ENCODE data around the gene GRIN2C.

The GRIN2C gene

GRCh38 chr17:74892974-74893911 lies 33.6 kb upstream of the GRIN2C start, which contains the start of gene FADS6:
Gene FADS6, minus strand, starts transcription at chr17:74893633. Its CDS starts 38 bp downstream, at chr17:74893595.
- no peak within 1 kb of the TSS for H3K9ac ChIP-seq (ENCODE audit: low read length)

GRCh38 chr17:74892013-74892841 lies 32.5 kb upstream of the GRIN2C start:
- Histone ChIP-seq H3K27me3 (ENCODE audit: control insufficient read depth, insufficient read depth, low read length) (peaks cover 67% of the 10 kb centered on the region), H3K4me1 (ENCODE audit: control insufficient read depth, insufficient read depth, low read length) (peaks cover 5% of the 10 kb centered on the region), H3K4me3 (ENCODE audit: low read length) (no peak overlapping the region), H3K9ac (ENCODE audit: low read length) (no peak overlapping the region), H3K9me3 (ENCODE audit: control insufficient read depth, low read length) (no peaks in the 10 kb centered on the region), H3K36me3 (ENCODE audit: control insufficient read depth, insufficient read depth, low read length) (no peaks in the 10 kb centered on the region)

More at GRCh38 chr17:74892974-74893911, 33.6 kb upstream of the GRIN2C start, which contains the start of gene FADS6:
- Histone ChIP-seq H3K27me3 (ENCODE audit: control insufficient read depth, insufficient read depth, low read length) (peaks cover 69% of the 10 kb centered on the region), H3K36me3 (ENCODE audit: control insufficient read depth, insufficient read depth, low read length) (no peaks in the 10 kb centered on the region), H3K4me3 (ENCODE audit: low read length) (no peak within 1 kb of the TSS), H3K4me1 (ENCODE audit: control insufficient read depth, insufficient read depth, low read length) (peaks cover 5% of the 10 kb centered on the region), H3K9me3 (ENCODE audit: control insufficient read depth, low read length) (no peaks in the 10 kb centered on the region)

- peaks cover 56% of the 10 kb centered on the region for H3K27me3 ChIP-seq (ENCODE audit: control insufficient read depth, insufficient read depth, low read length)
- H3K4me1 ChIP-seq (ENCODE audit: control insufficient read depth, insufficient read depth, low read length): peaks cover 5% of the 10 kb centered on the region
- no peak overlapping the region for H3K4me3 ChIP-seq (ENCODE audit: low read length)
- no peaks in the 10 kb centered on the region for H3K36me3 ChIP-seq (ENCODE audit: control insufficient read depth, insufficient read depth, low read length)
- H3K9me3 ChIP-seq (ENCODE audit: control insufficient read depth, low read length): no peaks in the 10 kb centered on the region
- H3K9ac ChIP-seq (ENCODE audit: low read length): no peak overlapping the region
These were observed 30.9 kb upstream of the GRIN2C start for GRCh38 chr17:74890554-74890953.

- Histone ChIP-seq H3K9ac (ENCODE audit: low read length) (no peak overlapping the region), H3K36me3 (ENCODE audit: control insufficient read depth, insufficient read depth, low read length) (no peaks in the 10 kb centered on the region), H3K4me3 (ENCODE audit: low read length) (no peak overlapping the region), H3K9me3 (ENCODE audit: control insufficient read depth, low read length) (no peaks in the 10 kb centered on the region), H3K4me1 (ENCODE audit: control insufficient read depth, insufficient read depth, low read length) (peaks cover 5% of the 10 kb centered on the region), H3K27me3 (ENCODE audit: control insufficient read depth, insufficient read depth, low read length) (peaks cover 38% of the 10 kb centered on the region)
These were observed 28.8 kb upstream of the GRIN2C start for GRCh38 chr17:74888469-74888868.

- Histone ChIP-seq H3K27me3 (ENCODE audit: control insufficient read depth, insufficient read depth, low read length) (peaks cover 21% of the 10 kb centered on the region), H3K9me3 (ENCODE audit: control insufficient read depth, low read length) (no peaks in the 10 kb centered on the region), H3K9ac (ENCODE audit: low read length) (no peak overlapping the region), H3K4me1 (ENCODE audit: control insufficient read depth, insufficient read depth, low read length) (peaks cover 4% of the 10 kb centered on the region), H3K4me3 (ENCODE audit: low read length) (no peak overlapping the region), H3K36me3 (ENCODE audit: control insufficient read depth, insufficient read depth, low read length) (no peaks in the 10 kb centered on the region)
These were observed 23.6 kb upstream of the GRIN2C start for GRCh38 chr17:74883241-74883745.

- peaks cover 26% of the 10 kb centered on the region for H3K27me3 ChIP-seq (ENCODE audit: control insufficient read depth, insufficient read depth, low read length)
- H3K4me3 ChIP-seq (ENCODE audit: low read length): no peak overlapping the region
- H3K4me1 ChIP-seq (ENCODE audit: control insufficient read depth, insufficient read depth, low read length): peaks cover 10% of the 10 kb centered on the region
- H3K36me3 ChIP-seq (ENCODE audit: control insufficient read depth, insufficient read depth, low read length): no peaks in the 10 kb centered on the region
- no peak overlapping the region for H3K9ac ChIP-seq (ENCODE audit: low read length)
- H3K9me3 ChIP-seq (ENCODE audit: control insufficient read depth, low read length): no peaks in the 10 kb centered on the region
These were observed 23.0 kb upstream of the GRIN2C start for GRCh38 chr17:74882517-74883240.

GRCh38 chr17:74881073-74881472 lies 21.4 kb upstream of the GRIN2C start:
- no peaks in the 10 kb centered on the region for H3K9me3 ChIP-seq (ENCODE audit: control insufficient read depth, low read length)
- no peak overlapping the region for H3K9ac ChIP-seq (ENCODE audit: low read length)
- H3K27me3 ChIP-seq (ENCODE audit: control insufficient read depth, insufficient read depth, low read length): peaks cover 26% of the 10 kb centered on the region
- H3K36me3 ChIP-seq (ENCODE audit: control insufficient read depth, insufficient read depth, low read length): no peaks in the 10 kb centered on the region
- H3K4me1 ChIP-seq (ENCODE audit: control insufficient read depth, insufficient read depth, low read length): peaks cover 13% of the 10 kb centered on the region
- no peak overlapping the region for H3K4me3 ChIP-seq (ENCODE audit: low read length)

- H3K36me3 ChIP-seq (ENCODE audit: control insufficient read depth, insufficient read depth, low read length): no peaks in the 10 kb centered on the region
- H3K9me3 ChIP-seq (ENCODE audit: control insufficient read depth, low read length): no peaks in the 10 kb centered on the region
- H3K4me3 ChIP-seq (ENCODE audit: low read length): no peak overlapping the region
- H3K27me3 ChIP-seq (ENCODE audit: control insufficient read depth, insufficient read depth, low read length): peaks cover 22% of the 10 kb centered on the region
- H3K4me1 ChIP-seq (ENCODE audit: control insufficient read depth, insufficient read depth, low read length): peaks cover 13% of the 10 kb centered on the region
- H3K9ac ChIP-seq (ENCODE audit: low read length): no peak overlapping the region
These were observed 19.6 kb upstream of the GRIN2C start for GRCh38 chr17:74879308-74879707.

- H3K36me3 ChIP-seq (ENCODE audit: control insufficient read depth, insufficient read depth, low read length): no peaks in the 10 kb centered on the region
- H3K9me3 ChIP-seq (ENCODE audit: control insufficient read depth, low read length): no peaks in the 10 kb centered on the region
- H3K4me3 ChIP-seq (ENCODE audit: low read length): no peak overlapping the region
- H3K4me1 ChIP-seq (ENCODE audit: control insufficient read depth, insufficient read depth, low read length): peaks cover 13% of the 10 kb centered on the region
- peaks cover 22% of the 10 kb centered on the region for H3K27me3 ChIP-seq (ENCODE audit: control insufficient read depth, insufficient read depth, low read length)
- H3K9ac ChIP-seq (ENCODE audit: low read length): no peak overlapping the region
These were observed 19.0 kb upstream of the GRIN2C start for GRCh38 chr17:74878658-74879057.

- H3K36me3 ChIP-seq (ENCODE audit: control insufficient read depth, insufficient read depth, low read length): no peaks in the 10 kb centered on the region
- no peaks in the 10 kb centered on the region for H3K9me3 ChIP-seq (ENCODE audit: control insufficient read depth, low read length)
- peak overlapping the region; percentile 28 for H3K9ac ChIP-seq (ENCODE audit: low read length)
- H3K27me3 ChIP-seq (ENCODE audit: control insufficient read depth, insufficient read depth, low read length): peaks cover 19% of the 10 kb centered on the region
- no peak overlapping the region for H3K4me3 ChIP-seq (ENCODE audit: low read length)
- H3K4me1 ChIP-seq (ENCODE audit: control insufficient read depth, insufficient read depth, low read length): peaks cover 13% of the 10 kb centered on the region
These were observed 18.2 kb upstream of the GRIN2C start for GRCh38 chr17:74877592-74878548.
